Ectodermal cell (in vitro differentiated cells): Measurements from ENCODE around the gene CATSPERD.

ENCODE experiments used
- H3K27ac ChIP-seq: 2 replicates; pipeline ENCODE4 v1.7.0; 2013; ENCODE audit warnings: mild to moderate bottlenecking, low read depth, low read length; ENCODE audit not compliant: insufficient read depth, poor library complexity, severe bottlenecking
- H3K27me3 ChIP-seq: 2 replicates; pipeline ENCODE4 v1.7.0; 2013; ENCODE audit warnings: mild to moderate bottlenecking, low read length; ENCODE audit not compliant: insufficient read depth, control insufficient read depth, poor library complexity, severe bottlenecking
- H3K36me3 ChIP-seq: one replicate; pipeline ENCODE4 v1.7.0; 2013; ENCODE audit warnings: low read length; ENCODE audit not compliant: control insufficient read depth, insufficient read depth
- H3K4me1 ChIP-seq: one replicate; pipeline ENCODE4 v1.7.0; 2013; ENCODE audit warnings: low read length; ENCODE audit not compliant: control insufficient read depth, insufficient read depth
- H3K4me3 ChIP-seq: 2 replicates; pipeline ENCODE4 v1.7.0; 2013; ENCODE audit warnings: low read depth, low read length, control low read depth; ENCODE audit not compliant: insufficient read depth
- H3K9me3 ChIP-seq: 2 replicates; pipeline ENCODE4 v1.7.0; 2013; ENCODE audit warnings: mild to moderate bottlenecking, low read length, moderate library complexity; ENCODE audit not compliant: control insufficient read depth
- WGBS, 2 experiments: methylation state at CpG; one replicate each; pipeline ENCODE4 v1.1.7; 2013; ENCODE audit warnings: missing lambda C conversion rate in 2 of 2; 5-methylcytosine and 5-hydroxymethylcytosine counted together

Gene CATSPERD

DNA sequence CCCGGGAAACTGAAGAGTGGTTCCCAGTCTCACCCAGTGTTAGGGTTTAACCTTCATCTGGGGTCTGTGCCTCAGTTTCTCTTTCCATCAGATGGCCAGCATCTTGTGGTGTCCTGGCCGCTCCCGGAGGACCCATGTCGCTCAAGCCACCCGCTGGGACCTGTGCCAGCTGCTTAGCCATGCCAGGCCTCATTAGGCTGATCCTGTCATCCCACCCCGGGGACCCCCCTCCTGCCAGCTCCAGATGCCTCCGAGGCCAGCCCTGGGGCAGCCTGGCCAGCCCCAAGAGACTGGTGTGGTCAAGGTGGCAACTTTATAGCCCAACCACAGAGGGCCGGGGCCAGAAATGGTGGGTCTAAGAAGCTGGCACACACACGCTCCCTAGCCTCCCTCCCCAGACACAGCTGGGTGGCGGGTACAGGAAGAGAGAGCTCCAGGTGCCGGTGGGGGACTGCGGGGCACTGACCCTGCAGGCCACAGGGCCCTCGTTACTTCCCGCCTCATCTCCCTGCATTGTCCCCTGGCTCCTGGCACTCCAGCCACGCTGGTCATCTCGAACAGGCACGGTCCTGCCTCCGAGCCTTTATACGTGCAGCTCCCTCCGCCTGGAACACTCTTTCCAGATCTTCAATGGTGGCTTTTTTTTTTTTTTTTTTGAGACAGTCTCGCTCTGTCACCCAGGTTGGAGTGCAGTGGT is 87.8 kb downstream of the CATSPERD start:
- no peak overlapping the region for H3K4me3 ChIP-seq
- no peak overlapping the region for H3K27ac ChIP-seq
- no peaks in the 10 kb centered on the region for H3K9me3 ChIP-seq
- 93 to 95% methylated on average over 20 of the region's 21 CpGs for WGBS, 2 experiments
- H3K4me1 ChIP-seq = peaks cover 8% of the 10 kb centered on the region
- H3K36me3 ChIP-seq = no peaks in the 10 kb centered on the region
- H3K27me3 ChIP-seq = peaks cover 20% of the 10 kb centered on the region

DNA sequence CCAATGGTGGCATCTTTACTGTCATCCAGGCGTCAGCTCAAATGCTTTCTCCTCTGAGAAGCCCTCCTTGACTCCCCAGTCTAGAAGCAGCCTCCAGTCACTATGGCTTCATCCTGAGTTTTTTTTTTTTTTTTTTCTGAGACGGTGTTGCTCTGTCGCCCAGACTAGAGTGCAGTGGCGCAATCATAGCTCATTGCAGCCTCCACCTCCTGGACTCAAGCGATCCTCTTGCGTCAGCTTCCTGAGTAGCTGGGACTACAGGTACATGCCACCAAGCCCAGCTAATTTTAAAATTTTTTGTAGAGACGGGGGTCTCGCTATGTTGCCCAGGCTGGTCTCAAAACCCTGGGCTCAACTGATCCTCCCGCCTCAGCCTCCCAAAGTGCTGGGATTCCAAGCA is 88.6 kb downstream of the CATSPERD start:
- no peaks in the 10 kb centered on the region for H3K36me3 ChIP-seq
- no peaks in the 10 kb centered on the region for H3K9me3 ChIP-seq
- no peak overlapping the region for H3K27ac ChIP-seq
- H3K27me3 ChIP-seq = peaks cover 16% of the 10 kb centered on the region
- WGBS, 2 experiments = 93 to 97% methylated on average over 9 of the region's 9 CpGs
- peaks cover 8% of the 10 kb centered on the region for H3K4me1 ChIP-seq
- no peak overlapping the region for H3K4me3 ChIP-seq

DNA sequence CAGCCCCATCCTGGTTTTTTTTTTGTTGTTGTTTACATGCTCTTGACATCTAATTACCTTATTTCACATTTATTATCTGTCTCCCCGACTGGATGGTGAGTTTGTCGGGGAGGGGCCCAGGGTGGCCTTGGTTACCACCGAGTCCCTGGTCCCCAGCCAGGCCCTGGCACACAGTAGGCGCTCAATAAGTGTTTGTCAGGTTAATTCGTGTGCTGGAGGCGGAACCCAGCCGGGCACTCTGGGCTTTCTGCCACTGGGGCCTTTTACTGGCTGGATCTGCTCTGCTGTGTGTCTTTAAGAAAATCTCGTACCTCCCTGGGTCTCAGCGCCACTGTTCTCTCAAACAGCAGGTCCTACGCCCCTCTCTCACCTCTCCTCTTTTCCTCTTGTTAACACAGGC is 89.0 kb downstream of the CATSPERD start:
- Histone ChIP-seq H3K27me3 (peaks cover 12% of the 10 kb centered on the region), H3K4me3 (no peak overlapping the region), H3K36me3 (no peaks in the 10 kb centered on the region), H3K9me3 (no peaks in the 10 kb centered on the region), H3K27ac (no peak overlapping the region), H3K4me1 (peaks cover 8% of the 10 kb centered on the region)
- 93 to 94% methylated on average over 10 of the region's 10 CpGs for WGBS, 2 experiments

DNA sequence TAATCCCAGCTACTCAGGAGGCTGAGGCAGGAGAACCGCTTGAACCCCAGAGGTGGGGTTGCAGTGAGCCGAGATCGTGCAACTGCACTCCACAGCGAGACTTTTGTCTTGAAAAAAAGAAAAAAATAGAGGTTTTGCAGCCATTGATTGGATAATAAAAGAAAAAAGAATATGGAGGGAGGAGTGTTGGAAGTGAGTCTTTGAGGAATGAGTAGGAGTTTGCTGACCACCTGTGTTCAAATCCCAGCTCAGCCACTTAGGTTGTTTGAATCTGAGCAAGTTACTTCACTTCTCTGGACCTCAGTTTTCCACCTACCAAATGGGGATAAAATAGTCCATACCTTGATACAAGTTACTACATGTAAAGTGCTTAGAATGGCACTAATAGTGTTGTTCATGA is 90.7 kb downstream of the CATSPERD start:
- WGBS, 2 experiments = 91 to 93% methylated on average over 4 of the region's 4 CpGs

DNA sequence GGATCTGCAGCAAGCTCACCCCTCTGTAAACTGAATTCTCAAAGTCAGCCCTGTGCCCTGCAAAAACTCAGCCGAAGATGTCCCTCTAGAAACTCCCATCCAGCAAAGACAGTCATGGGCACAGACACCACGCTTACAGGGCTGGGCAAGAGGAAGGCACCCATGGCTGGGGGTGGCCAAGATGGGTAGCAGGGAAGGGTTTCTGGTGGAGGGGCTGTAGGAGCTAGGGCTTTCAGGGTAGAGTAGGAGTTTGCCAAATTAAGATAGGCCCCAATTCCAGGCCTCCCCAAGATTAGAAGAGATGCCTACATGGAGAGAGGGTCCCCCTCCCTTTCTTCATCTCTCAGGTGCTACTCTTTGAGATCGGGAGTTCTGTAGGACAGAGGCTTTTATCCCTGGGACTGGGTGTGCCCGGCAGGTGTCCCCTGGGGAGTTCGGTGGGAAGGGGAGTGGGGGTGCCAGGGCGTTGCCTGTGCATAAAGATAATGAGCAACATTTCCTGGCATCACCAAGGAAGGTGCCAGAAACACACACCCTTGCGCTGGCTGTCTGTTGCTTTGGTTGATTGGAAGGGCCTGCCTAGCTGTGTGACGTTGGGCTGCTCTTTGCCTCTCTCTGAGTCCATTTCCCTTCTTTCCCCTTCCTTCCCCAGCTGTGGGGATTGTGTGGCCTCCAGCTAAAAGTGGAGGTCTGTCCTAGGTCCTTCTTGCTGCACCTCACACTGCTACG is 93.8 kb downstream of the CATSPERD start:
- Histone ChIP-seq H3K27ac (no peak overlapping the region), H3K4me1 (no peaks in the 10 kb centered on the region), H3K4me3 (no peak overlapping the region), H3K36me3 (no peaks in the 10 kb centered on the region), H3K9me3 (no peaks in the 10 kb centered on the region), H3K27me3 (no peaks in the 10 kb centered on the region)
- whole genome bisulfite sequencing, 2 experiments = 84 to 89% methylated on average over 9 of the region's 9 CpGs

More for the DNA sequence above, 90.7 kb downstream of the CATSPERD start:
- peaks cover 5% of the 10 kb centered on the region for H3K4me1 ChIP-seq
- H3K27me3 ChIP-seq = peaks cover under 1% of the 10 kb centered on the region
- H3K27ac ChIP-seq = no peak overlapping the region
- H3K4me3 ChIP-seq = no peak overlapping the region
- H3K9me3 ChIP-seq = no peaks in the 10 kb centered on the region
- H3K36me3 ChIP-seq = no peaks in the 10 kb centered on the region

DNA sequence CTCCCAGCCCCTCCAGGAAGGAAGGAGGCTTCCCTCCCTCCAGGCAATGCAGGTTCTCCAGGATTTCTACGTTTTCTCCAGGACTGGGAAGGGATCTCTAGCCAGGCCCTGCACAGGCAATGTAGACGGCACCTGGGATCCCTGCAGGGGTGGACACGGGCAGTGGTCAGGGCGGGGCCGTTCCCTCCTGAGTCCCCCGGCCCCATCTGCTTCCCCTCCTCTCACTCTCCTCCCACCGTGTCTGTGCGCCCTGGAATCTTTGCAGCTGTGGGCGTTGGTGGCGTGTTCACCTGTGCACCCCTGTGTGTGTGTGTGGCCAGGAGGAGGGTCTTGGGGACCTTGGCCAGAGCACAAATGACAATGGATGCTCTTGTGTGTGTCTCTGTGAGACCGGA is 94.4 kb downstream of the CATSPERD start:
- Histone ChIP-seq H3K27ac (no peak overlapping the region), H3K36me3 (no peaks in the 10 kb centered on the region), H3K9me3 (no peaks in the 10 kb centered on the region), H3K4me1 (no peaks in the 10 kb centered on the region), H3K4me3 (no peak overlapping the region), H3K27me3 (no peaks in the 10 kb centered on the region)
- WGBS, 2 experiments = 81 to 86% methylated on average over 11 of the region's 11 CpGs

DNA sequence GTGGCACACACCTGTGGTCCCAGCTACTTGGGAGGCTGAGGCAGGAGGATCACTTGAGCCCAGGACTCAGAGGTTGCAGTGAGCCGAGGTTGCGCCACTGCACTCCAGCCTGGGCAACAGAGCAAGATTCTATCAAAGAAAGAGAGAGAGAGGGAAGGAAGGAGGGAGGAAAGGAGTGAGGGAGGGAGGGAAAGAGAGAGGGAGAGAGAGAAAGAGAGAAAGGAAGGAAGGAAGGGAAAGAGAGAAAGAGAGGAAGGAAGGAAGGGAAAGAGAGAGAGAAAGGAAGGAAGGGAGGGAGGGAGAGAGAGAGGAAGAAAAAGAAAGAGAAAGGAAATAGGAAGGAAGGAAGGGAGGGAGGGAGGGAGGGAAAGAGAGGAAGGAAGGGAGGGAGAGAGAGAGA is 96.8 kb downstream of the CATSPERD start:
- Histone ChIP-seq H3K27ac (no peak overlapping the region), H3K36me3 (no peaks in the 10 kb centered on the region), H3K27me3 (no peaks in the 10 kb centered on the region), H3K9me3 (no peaks in the 10 kb centered on the region), H3K4me1 (no peaks in the 10 kb centered on the region), H3K4me3 (no peak overlapping the region)
- 90 to 93% methylated on average over 2 of the region's 2 CpGs for WGBS, 2 experiments

DNA sequence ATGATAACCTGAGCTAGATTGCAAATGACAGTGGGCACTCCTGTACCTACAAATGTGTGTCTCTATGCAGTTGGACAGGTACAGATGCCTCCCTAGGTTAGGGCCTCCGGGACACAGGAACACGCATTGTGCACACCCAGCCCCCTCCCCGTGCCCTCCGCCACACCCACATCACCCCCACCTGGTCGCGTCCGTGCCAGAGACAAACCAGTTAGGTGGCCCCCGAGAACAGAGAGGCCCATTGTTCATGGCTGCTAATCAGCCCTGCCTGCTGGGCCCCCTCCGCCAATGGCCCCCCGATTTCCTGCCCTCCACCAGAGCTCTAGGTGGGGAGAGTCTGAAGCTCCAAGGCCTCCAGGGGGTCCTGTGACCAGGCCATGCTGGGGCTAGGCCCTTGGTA is 98.2 kb downstream of the CATSPERD start:
- Histone ChIP-seq H3K4me1 (no peaks in the 10 kb centered on the region), H3K4me3 (no peak overlapping the region), H3K36me3 (no peaks in the 10 kb centered on the region), H3K27ac (no peak overlapping the region), H3K27me3 (no peaks in the 10 kb centered on the region), H3K9me3 (no peaks in the 10 kb centered on the region)
- WGBS, 2 experiments = 89 to 93% methylated on average over 10 of the region's 10 CpGs

DNA sequence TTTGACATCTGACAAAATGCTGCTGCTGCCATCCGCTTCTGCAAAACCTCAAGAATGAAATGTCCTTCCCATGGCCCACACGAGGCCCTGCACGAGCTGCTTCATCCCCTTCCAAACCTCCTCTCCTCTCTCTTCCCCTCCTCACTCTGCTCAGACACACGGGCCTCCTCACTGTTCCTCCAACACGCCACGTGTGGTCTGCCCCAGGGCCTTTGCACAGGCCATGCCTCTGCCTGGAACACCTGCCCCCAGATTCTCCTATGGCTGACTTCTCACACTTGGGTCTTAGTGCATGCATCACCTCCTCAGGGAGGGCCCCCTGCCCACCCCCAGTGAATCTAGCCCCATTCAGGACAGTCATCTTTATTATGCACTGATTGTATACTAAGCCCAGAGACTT is 100.3 kb downstream of the CATSPERD start:
- no peak overlapping the region for H3K4me3 ChIP-seq
- H3K4me1 ChIP-seq = no peaks in the 10 kb centered on the region
- 79 to 82% methylated on average over 6 of the region's 6 CpGs for WGBS, 2 experiments
- no peaks in the 10 kb centered on the region for H3K27me3 ChIP-seq
- no peak overlapping the region for H3K27ac ChIP-seq
- no peaks in the 10 kb centered on the region for H3K36me3 ChIP-seq
- no peaks in the 10 kb centered on the region for H3K9me3 ChIP-seq

DNA sequence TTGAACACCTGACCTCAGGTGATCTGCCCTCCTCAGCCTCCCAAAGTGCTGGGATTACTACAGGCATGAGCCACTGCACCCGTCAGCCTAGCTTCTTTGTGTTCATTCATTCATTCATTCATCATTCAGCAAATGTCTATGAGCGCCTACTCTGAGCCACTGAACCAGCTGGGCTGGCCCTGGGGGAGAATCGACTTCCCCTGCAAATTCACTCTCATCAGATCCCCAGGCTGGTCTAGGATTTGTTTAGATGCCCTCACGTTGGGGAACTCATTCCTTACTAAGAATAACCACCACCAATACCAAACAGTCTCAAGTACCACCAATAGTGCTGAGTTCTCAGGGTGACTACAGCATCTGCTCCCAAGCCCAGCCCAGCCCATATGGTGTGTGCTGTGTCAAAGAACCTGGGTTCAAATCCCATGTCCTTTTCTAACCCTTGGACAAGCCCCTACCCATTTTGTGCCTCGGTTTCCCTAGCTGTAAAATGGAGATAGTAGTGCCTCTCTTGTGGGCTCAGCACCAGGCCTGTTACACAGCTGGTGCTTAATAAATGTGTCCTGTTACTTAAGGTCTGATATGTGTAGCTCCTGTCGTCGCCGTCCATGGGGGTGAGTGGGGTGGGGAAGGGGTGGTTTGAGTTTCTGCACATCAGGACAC is 101.2 kb downstream of the CATSPERD start:
- Histone ChIP-seq H3K36me3 (no peaks in the 10 kb centered on the region), H3K4me3 (no peak overlapping the region), H3K4me1 (peaks cover 4% of the 10 kb centered on the region), H3K27me3 (no peaks in the 10 kb centered on the region), H3K27ac (no peak overlapping the region), H3K9me3 (no peaks in the 10 kb centered on the region)
- 85 to 88% methylated on average over 8 of the region's 8 CpGs for WGBS, 2 experiments
